ENCODE measurements around the gene ZNF333.

ZNF333 gene

DNA sequence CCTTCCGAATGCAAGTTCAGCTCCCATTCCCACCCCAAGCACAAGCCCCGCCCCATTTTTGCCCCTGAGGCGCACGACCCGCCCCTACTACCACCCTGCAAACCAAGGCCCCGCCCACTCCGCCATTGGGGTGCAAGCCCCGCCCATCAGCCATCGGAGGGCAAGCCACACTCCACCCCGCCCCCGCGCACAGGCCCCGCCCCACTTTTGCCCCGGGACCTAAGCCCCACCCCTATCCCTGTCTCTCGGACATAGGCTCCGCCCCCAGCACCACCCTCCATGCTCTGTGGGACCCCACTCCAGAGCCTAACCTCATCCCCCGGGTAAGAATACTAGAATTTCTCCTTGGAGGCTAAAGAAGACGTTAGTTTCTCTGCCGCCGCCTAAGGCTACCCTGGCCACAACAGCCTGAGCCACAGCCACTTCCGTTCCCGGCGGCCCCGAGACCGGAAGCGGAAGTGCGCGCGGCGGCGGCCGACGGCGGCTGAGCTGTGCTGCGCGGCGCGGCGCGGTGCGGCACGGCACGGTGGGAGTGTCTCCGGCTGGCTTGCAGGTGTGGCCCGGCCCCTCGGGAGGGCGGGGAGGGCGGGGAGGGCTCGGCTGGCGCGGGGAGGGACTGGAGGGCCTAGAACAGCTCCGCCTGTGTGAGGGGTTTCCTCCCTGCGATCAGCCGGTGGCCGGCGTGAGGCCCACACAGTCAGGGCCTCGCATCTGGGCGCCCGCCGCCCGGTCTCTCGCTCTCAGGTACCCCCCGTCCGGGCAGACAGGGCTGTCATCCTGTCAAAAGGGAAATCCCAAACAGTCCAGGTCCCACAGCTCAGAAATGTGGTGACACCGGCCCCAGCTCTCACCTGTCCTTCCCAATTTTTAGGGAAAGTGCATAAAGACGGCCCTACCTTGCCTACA, at the start of gene ZNF333:
Gene ZNF333 (plus strand): TSS at position 451 of the 906 bp plus-strand sequence. CDS start 3,444 bp downstream, outside the sequence.
- peak; percentile 96 to 99 for DNase-seq (ENCODE audit: extremely low read depth in 1 of 2, low read depth in 1 of 2)

DNA sequence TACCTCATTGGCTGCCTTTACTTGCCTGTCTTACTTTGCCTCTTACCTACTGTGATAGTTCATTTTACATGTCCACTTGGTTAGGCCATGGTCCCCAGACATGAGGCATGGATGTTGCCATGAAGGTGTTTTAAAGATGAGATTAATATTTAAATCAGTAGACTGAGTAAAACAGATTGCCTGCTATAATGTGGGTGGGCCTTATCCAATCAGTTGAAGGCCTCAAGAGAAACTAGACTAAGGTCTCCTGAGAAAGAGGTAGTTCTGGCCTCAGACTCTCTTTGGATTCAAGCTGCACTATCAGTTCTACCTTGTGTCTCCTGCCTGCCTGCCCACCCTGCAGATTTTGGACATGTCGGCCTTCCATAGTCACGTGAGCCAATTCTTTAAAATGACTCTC, 41.3 kb upstream of the ZNF333 start:
- DNase-seq (ENCODE audit: extremely low read depth in 1 of 2, low read depth in 1 of 2) = no peak

DNA sequence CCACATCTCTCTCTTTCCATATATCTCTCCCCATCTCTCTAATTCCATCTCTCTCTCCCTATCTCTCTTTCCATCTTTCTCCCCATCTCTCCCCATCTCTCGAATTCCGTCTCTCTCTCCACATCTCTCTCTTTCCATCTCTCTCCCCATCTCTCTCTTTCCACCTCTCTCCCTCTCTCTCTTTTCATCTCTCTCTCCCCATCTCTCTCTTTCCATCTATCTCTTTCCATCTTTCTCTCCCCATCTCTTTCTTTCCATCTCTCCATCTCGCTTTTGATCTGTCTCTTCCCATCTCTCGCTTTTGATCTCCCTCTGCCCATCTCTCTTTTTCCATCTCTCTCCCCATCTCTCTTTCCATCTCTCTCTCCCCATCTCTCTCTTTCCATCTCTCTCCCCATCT, 40.8 kb upstream of the ZNF333 start:
- no peak for DNase-seq (ENCODE audit: extremely low read depth in 1 of 2, low read depth in 1 of 2)

DNA sequence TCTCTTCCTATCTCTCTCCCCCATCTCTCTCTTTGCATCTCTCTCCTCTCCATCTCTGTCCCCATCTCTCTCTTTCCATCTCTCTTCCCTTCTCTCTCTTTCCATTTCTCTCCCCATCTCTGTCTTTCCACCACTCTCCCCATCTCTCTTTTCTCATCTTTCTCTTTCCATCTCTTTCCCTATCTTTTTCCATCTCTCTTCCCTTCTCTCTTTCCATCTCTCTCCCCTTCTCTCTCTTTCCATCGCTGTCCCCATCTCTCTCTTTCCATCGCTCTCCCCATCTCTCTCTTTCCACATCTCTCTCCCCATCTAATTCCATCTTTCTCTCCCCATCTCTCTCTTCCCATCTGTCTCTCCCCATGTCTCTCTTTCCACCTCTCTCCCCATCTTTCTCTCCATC, 39.7 kb upstream of the ZNF333 start:
- no peak for DNase-seq (ENCODE audit: extremely low read depth in 1 of 2, low read depth in 1 of 2)

DNA sequence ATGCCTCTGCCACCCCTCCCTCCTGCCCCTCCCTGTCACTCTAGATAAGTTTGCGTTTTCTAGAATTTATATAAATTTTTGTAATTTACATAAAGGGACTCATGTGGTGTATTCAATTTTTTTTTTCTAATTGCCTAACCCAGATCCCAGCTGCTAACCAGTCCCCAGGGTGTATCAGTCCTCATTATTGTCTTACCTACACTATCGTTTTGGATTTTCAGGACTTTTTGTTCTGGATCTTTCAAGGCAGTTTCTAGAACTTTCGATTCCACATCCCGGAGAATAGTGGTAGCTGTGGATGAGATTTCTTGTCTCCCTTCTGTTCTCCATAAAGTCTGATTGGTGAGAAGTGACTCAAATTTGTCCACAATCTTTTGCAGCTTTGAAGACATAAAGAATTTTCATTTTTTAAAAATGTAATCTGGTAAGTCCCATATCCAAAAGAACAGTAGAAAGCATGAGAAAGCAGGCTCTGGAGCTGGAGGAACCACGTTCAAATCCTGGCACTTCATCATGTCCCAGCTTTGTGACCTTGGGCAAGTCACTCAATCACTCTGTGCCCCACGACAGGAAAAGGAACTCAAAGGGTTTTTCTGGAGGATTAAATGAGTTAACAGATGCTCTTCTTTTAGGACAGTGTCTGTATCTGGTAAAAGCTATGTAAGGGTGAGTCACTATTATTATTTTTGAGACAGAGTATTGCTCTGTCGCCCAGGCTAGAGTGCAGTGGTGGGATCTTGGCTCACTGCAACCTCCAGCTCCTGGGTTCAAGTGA, 34.9 kb upstream of the ZNF333 start:
- DNase-seq (ENCODE audit: extremely low read depth in 1 of 2, low read depth in 1 of 2) = no peak

DNA sequence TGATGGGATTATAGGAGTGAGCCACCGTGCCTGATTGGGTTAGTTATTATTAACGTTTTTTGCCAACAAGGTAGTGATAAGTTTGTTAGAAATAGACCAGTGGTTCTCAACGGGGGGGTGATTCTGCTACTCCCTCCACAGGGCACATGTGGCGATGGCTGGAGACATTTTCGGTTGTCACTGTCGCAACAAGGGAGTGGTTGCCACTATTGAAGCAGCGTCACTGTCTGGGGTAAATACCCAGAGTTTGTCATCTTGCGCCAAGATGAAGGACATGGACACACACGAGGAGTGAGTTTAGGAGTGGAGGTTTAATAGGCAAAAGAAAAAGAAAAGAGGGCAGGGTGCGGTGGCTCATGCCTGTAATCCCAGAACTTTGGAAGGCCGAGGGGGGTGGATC, 34.1 kb upstream of the ZNF333 start:
- no peak for DNase-seq (ENCODE audit: extremely low read depth in 1 of 2, low read depth in 1 of 2)

DNA sequence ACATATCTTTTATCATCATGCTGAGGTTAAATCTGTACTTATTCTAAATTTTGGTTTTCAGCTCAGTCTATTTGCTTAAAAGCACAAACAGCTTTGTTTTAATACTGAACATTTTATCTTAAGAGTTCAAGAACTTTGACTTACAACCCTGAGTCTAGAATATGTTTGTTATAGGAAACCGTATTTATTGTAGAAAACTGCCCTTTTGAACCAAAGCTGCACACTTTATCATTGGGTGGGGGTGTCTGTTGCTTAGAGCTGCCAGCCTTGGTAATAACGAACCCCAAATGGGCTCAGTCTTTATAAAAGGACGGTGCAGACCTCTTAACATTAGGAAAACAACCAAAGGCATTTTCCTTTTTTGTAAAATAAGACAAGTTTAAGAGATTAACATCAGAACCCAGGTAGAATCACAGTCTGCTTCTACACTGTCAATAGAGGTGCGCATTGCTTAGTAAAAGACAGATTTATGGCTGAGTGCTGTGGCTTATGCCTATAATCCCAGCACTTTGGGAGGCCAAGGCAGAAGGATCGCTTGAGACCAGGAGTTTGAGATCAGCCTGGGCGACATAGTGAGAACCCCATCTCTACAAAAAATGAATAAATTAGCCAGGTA, 29.9 kb upstream of the ZNF333 start:
- DNase-seq (ENCODE audit: extremely low read depth in 1 of 2, low read depth in 1 of 2) = no peak

DNA sequence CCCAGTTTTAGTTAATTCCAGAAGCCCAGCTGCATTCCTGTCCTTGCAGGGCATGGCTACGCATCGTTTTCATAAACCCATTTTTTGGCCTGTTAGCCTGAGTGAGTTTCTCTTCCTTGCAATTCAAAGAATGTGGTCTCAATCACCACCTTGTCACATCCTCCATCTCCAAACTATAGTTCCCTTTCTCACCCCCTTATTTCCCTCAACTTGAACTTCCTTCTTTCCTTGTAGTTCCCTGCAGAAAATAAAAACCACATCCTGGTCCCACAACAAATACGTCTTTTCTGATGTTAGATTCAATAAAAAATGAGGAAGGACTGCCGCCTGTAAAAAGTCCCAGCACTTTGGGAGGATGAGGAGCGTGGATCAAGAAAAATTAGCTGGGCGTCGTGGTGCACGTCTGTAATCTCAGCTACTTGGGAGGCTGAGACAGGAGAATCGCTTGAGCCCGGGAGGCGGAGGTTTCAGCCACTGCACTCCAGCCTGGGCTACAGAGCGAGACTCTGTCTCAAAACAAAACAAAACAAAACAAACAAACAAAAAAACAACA, 28.4 kb upstream of the ZNF333 start:
- DNase-seq (ENCODE audit: extremely low read depth in 1 of 2, low read depth in 1 of 2) = no peak

DNA sequence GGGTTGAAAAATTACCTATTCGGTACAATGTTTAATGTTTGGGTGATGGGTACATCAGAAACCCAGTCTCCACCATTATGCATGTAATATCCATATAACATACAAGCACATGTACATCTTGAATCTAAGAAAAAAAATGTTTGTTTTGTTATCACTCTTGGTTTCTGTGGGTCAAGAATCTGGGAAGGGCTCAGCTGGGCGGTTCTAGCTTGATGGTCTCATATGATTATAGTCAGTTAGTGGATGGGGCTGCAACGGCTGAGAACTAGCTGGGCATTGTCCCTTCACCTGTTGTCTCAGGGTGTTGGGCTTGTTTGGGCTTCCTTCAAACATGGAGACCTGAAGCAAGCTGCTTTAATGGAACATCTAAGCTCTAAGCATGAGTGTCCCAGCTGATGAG, 19.9 kb upstream of the ZNF333 start:
- no peak for DNase-seq (ENCODE audit: extremely low read depth in 1 of 2, low read depth in 1 of 2)

DNA sequence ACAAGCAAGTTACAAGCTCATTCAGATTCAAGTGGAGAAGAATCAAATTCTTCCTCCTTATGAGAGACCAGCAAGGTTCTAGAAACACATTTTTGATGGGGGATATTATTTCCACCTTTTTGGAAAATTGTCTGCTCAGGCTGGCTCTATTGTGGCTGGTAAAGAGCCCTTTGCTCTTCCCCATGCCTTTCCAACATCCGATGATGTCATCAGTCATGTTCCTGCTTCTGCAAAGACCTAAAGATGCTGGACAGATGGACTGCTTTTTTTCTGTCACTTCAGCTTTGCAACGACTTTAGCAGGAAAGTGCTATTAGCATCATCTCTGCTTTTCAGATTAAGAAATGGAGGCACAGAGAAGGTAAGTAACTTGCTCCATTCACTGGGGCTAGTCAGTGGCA, 19.4 kb upstream of the ZNF333 start:
- DNase-seq (ENCODE audit: extremely low read depth in 1 of 2, low read depth in 1 of 2) = no peak

DNA sequence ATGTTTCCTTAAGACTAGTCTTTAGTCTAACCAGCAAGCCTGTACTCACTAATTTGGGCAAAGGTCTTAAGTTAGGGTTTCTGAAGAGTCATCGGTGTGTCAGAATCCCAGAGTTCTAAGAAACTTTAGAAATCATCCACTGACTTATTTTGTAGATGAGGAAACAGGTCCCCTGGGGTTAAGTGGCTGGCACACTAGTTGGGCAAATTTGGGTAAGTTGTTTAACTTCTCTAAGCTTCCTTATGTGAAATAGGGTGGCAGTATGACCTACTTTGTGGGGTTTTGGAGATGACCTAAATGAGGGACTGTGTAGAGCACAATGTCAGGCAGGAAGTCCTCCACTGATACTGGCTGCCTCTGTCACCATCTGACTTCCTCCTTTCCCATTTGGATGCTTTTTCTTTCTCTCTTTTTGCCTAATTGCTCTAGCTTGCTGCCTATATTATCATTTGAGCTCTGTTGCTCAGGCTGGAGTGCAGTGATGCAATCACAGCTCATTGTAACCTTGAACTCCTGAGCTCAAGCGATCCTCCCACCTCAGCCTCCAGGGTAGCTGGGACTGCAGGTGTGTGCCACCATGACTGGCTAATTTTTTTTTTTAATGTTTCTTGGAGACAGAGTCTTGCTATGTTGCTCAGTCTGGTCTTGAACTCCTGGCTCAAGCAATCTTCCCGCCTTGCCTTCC, 17.5 kb upstream of the ZNF333 start:
- no peak for DNase-seq (ENCODE audit: extremely low read depth in 1 of 2, low read depth in 1 of 2)

DNA sequence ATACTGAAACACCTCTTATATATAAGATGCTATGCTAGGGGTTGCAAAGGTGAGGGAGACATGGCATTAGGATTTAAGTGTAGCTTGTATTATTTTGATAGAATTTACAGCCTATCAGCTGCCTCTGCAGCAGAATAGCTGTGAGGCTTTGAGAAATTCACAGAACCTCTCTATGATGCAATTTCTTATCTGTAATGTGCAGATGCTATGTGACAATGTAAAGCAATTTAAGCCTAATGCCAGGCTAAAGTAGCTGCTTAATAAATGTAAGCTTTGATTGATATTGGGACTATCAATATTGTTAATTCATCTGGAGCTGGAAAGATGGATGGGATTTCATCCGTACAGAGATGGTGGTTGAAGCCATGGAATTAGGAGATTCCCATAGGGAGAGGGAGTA, 16.8 kb upstream of the ZNF333 start:
- no peak for DNase-seq (ENCODE audit: extremely low read depth in 1 of 2, low read depth in 1 of 2)

DNA sequence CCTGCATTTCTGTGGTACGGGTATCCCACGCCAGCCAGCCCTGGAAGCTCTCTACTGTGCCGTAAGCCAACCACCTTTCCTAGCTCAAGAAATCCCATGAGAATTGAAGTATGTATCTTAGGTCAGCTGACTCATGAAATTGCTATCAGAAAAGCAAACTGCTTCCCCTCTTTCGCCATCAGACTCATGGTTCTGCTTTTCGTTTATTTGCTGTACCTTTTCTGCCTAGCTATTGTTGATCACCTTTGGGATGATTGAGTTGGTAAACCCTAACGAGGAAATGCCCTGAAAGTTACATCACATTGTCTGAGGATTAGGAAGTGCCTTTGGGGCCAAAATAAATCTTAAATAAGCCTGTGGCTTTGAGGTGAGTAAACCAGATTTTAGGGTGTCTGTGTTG, 15.1 kb upstream of the ZNF333 start, which contains the start of gene ADGRE3:
Gene ADGRE3 (minus strand): TSS at position 81 of the 400 bp plus-strand sequence. CDS start 74 bp downstream, at position 7.
- no peak for DNase-seq (ENCODE audit: extremely low read depth in 1 of 2, low read depth in 1 of 2)

DNA sequence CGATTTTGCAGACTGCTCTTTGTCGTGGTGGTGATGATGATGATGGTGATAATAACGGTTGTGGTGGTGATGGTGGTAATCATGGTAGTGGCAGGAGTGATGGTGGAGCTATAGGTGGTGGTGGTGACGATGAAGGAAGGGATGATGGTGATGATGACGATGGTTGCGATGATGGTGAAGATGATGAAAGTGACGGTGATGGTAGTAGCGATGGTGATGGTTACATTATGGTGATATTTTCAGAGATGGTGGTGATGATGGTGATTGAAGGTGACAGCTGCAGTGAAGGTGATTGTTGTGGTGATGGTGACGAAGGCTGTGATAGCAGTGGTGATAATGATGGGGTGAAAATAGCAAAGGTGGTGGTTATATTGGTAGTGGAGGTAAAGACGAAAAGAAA, 13.1 kb upstream of the ZNF333 start:
- no peak for DNase-seq (ENCODE audit: extremely low read depth in 1 of 2, low read depth in 1 of 2)

DNA sequence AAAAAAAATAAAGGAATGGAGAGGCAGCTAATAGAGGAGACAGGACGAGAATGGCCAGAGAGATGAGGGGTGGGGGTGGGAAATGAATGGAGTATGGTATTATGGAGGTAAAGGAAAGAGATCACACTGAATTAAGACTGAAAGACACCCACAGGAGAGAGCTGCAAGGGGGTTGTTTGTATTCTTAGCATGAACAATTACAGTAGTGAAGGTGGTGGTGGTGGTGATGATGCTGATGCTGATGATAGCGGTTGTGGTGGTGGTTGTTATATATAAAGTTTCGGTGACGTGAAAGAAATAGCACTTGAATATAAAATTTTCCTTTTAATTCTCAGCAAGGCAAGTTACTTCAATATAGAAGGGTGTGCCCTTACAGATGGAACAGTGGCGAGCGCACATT, 12.4 kb upstream of the ZNF333 start:
- no peak for DNase-seq (ENCODE audit: extremely low read depth in 1 of 2, low read depth in 1 of 2)

DNA sequence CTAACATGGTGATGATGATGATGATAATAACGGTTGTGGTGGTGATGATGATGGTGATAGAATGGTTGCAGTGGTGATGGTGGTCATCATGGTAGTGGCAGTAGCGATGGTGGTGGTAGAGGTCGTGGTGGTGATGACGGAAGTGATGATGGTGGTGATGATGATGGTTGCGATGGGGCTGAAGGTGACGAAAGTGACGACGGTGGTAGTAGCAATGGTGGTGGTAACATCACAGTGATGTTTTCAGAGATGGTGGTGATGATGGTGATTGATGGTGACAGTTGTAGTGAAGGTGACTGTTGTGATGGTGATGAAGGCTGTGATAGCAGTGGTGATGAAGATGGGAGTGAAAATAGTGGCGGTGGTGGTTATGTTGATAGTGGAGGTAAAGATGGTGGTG, 11.6 kb upstream of the ZNF333 start:
- DNase-seq (ENCODE audit: extremely low read depth in 1 of 2, low read depth in 1 of 2) = no peak

DNA sequence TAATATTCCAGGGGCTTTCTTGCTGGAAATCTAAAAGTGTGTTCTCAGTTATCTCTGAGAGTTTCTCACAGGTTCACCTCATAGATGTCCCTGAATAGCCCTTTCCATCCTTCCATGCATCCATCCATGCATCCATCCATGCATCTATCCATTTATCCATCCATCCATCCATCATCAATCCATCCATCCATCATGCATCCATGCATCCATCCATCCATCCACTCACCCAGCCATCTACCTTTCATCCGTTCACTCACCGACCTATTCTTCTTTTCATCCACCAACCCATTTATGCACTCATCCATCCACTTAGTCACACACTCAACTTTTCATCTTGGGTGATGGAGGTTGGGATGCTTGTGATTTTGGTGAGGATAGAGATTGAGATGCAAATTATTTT, 7.8 kb upstream of the ZNF333 start:
- no peak for DNase-seq (ENCODE audit: extremely low read depth in 1 of 2, low read depth in 1 of 2)

DNA sequence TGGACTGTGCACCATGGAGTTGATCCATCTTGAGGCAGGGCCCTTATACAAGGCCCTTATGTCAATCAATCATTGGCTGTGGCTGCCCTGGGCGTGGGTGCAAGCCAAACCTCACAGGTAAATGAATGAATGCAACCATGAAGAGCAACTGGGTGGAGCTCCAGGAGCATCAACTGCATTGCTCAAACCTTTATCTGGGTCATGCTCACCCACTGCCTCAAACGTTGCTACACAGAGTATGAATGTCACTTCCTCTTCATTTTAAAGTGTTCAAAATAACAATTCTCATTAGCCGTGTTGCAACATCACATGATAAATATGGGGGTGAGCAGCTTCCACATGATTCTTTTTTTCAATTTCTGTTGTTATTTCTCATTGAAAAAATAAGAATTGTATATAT, 6.4 kb upstream of the ZNF333 start:
- no peak for DNase-seq (ENCODE audit: extremely low read depth in 1 of 2, low read depth in 1 of 2)

DNA sequence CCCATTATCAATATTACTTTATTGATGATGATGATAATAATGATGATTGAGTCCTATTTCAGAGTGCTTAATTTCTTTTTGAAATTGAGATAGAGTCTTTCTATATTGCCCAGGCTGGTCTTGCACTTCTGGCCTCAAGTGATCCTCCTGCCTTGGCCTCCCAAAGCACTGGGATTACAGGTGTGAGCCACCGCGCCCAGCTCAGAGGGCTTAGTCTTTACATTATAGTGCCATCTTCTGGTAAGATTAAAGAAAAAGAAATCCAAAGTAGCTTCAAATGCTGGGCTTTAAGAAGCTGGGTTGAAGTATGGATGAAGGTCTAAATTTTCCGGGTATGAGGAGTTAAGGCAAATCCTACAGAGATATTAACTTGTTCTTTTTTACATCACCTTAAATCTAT, 3.4 kb upstream of the ZNF333 start:
- DNase-seq (ENCODE audit: extremely low read depth in 1 of 2, low read depth in 1 of 2) = no peak

DNA sequence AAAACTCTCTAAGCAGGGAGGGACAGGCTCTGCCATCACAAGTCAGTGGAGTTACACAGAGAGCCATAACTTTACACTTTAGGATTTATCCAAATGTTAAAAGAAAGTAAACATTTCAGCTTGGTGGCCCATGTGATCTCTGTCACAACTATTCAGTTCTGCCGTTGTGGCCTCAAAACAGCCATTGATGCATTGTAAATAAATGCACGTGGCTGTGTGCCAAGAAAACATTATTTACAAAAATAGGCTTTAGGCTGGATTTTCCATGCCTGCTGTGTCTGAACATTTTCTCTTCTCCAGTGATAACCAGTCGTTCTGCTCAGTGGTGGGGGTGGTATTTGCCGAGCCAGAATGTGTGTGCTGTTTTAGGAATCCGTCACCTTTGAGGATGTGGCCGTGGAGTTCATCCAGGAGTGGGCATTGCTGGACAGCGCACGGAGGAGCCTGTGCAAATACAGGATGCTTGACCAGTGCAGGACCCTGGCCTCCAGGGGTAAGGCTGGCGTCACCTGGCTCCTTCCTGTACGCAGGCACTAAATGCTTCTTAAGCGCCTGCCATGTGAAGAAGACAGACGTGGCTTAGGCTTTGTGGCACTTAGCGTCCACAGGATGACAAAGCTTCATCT, 4.9 kb downstream of the ZNF333 start:
- DNase-seq (ENCODE audit: extremely low read depth in 1 of 2, low read depth in 1 of 2) = no peak

All from activated CD8-positive, alpha-beta memory T cell treated with anti-CD3 and anti-CD28 coated beads for 1 hour (primary cell).